Measurements from ENCODE around the gene TENT4A. TPM values are rescaled to one million over a fixed set of nuclear protein-coding genes. Genes with fewer than 3 reads are reported as not detected.

The TENT4A gene
- total RNA-seq, 1 donor from 2014 or later, result 9.5 TPM

GRCh38 chr5:6680922-6681321 is 32.3 kb upstream of the TENT4A start:
- Histone ChIP-seq H3K4me3 (no peak overlapping the region), H3K36me3 (no peaks in the 10 kb centered on the region), H3K9me3 (replicated peaks) (no peaks in the 10 kb centered on the region), H3K27me3 (ENCODE audit: low read depth) (peaks cover 25% of the 10 kb centered on the region), H3K4me1 (no peaks in the 10 kb centered on the region), H3K27ac (replicated peaks) (no peak overlapping the region)
- intact Hi-C loops (cut with micrococcal nuclease), result no loop called here
- no peak for TF ChIP-seq CTCF (IDR thresholded peaks at IDR 0.05; ENCODE audit: borderline replicate concordance)
- no peak for DNase-seq

DNA sequence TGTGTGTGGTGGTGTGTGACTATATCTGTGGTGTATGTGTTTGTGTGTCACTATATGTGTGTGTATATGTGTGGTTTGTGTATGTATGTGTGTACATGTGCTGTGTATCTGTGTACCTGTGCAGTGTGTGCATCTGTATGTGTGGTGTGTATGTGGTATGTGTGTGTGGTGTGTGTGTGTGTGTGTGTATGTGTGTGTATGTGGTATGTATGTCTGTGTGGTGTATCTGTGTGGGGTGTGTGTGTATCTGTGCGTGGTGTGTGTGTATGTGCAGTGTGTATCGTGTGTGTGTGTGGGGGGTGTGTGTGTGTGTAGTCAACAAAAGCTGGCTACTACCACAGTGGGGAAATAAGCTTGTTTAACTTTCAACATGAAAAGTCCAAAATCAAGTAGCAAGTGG is 31.6 kb upstream of the TENT4A start:
- intact Hi-C loops (cut with micrococcal nuclease), result no loop called here
- no peak for TF ChIP-seq CTCF (IDR thresholded peaks at IDR 0.05; ENCODE audit: borderline replicate concordance)
- DNase-seq, result no peak
- no peak overlapping the region for H3K27ac ChIP-seq (replicated peaks)
- peaks cover 25% of the 10 kb centered on the region for H3K27me3 ChIP-seq (ENCODE audit: low read depth)
- H3K4me3 ChIP-seq, result no peak overlapping the region
- no peaks in the 10 kb centered on the region for H3K36me3 ChIP-seq
- H3K9me3 ChIP-seq (replicated peaks), result no peaks in the 10 kb centered on the region
- H3K4me1 ChIP-seq, result no peaks in the 10 kb centered on the region

DNA sequence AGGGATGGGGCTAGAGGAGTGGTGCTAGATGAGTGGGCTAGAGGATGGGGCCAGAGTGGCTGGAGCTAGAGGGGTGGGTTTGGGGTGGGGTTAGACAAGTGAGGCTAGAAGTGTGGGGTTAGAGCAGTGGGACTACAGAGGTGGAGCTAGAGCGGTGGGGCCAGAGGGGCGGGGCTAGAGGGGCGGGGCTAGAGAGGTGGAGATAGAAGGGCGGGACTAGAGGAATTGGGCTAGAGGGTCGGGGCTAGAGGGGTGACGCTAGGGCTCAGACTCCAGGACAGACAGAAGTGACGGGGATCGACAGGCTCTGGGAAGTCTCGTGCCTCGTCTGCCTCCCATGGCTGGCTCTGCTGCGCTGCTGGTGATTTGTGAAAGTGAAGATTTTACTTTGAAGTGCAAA is 31.0 kb upstream of the TENT4A start:
- no peak for DNase-seq
- no peak for TF ChIP-seq CTCF (IDR thresholded peaks at IDR 0.05; ENCODE audit: borderline replicate concordance)
- Histone ChIP-seq H3K9me3 (replicated peaks) (no peaks in the 10 kb centered on the region), H3K27ac (replicated peaks) (no peak overlapping the region), H3K4me3 (no peak overlapping the region), H3K4me1 (peaks cover 3% of the 10 kb centered on the region), H3K27me3 (ENCODE audit: low read depth) (peaks cover 25% of the 10 kb centered on the region), H3K36me3 (no peaks in the 10 kb centered on the region)
- intact Hi-C loops (cut with micrococcal nuclease), result no loop called here

DNA sequence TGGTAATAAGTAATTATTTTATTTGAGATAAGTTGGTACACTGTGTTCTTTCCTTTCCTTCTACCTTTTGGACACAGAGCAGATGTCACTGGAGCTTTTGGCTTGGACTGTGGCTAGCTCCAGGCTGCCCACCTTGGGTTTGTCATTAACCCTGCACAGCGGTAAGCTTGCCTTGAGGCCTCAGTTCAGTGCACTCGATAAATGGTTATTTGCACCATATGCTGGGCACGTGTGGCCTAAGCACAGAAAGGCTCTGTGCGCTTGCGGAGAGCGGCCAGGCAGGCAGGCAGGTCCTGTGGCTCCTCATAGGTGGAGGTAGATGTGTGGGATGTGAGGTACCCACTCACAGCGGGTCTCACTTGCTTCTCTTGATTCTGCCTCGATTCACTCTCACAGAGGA is 30.0 kb upstream of the TENT4A start:
- no peak for DNase-seq
- H3K27me3 ChIP-seq (ENCODE audit: low read depth), result peaks cover 25% of the 10 kb centered on the region
- no peaks in the 10 kb centered on the region for H3K9me3 ChIP-seq (replicated peaks)
- peaks cover 7% of the 10 kb centered on the region for H3K4me1 ChIP-seq
- H3K4me3 ChIP-seq, result no peak overlapping the region
- no peaks in the 10 kb centered on the region for H3K36me3 ChIP-seq
- no peak for TF ChIP-seq CTCF (IDR thresholded peaks at IDR 0.05; ENCODE audit: borderline replicate concordance)
- intact Hi-C loops (cut with micrococcal nuclease), result no loop called here
- no peak overlapping the region for H3K27ac ChIP-seq (replicated peaks)

DNA sequence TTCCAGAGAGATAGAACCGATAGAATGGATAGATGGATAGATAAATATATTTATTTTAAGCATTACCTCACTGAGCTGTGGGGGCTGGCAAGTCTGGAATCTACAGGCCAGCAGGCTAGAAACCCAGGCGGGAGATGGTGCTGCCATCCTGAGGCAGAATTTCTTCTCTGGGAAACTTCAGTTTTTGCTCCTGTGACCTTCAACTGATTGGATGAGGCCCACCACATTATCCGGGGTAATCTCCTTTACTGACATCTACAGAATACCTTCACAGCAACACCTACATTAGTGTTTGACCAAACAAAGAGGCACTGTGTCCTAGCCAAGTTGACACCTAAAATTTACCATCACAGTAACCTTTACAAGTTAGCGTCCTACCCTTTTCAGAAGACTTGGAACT is 29.2 kb upstream of the TENT4A start:
- H3K36me3 ChIP-seq, result no peaks in the 10 kb centered on the region
- H3K4me1 ChIP-seq, result peaks cover 7% of the 10 kb centered on the region
- no peak overlapping the region for H3K27ac ChIP-seq (replicated peaks)
- peaks cover 25% of the 10 kb centered on the region for H3K27me3 ChIP-seq (ENCODE audit: low read depth)
- intact Hi-C loops (cut with micrococcal nuclease), result no loop called here
- DNase-seq, result no peak
- TF ChIP-seq CTCF (IDR thresholded peaks at IDR 0.05; ENCODE audit: borderline replicate concordance), result no peak
- H3K9me3 ChIP-seq (replicated peaks), result no peaks in the 10 kb centered on the region
- H3K4me3 ChIP-seq, result no peak overlapping the region

- DNase-seq, result no peak
- no peak for TF ChIP-seq CTCF (IDR thresholded peaks at IDR 0.05; ENCODE audit: borderline replicate concordance)
- no peak overlapping the region for H3K27ac ChIP-seq (replicated peaks)
- intact Hi-C loops (cut with micrococcal nuclease), result no loop called here
- H3K27me3 ChIP-seq (ENCODE audit: low read depth), result peaks cover 25% of the 10 kb centered on the region
- H3K4me1 ChIP-seq, result peaks cover 7% of the 10 kb centered on the region
- peak overlapping the region; percentile 60 for H3K4me3 ChIP-seq
- no peaks in the 10 kb centered on the region for H3K9me3 ChIP-seq (replicated peaks)
- H3K36me3 ChIP-seq, result no peaks in the 10 kb centered on the region
Measured at GRCh38 chr5:6686501-6686900, 26.7 kb upstream of the TENT4A start.

Measured in left ventricle myocardium inferior (tissue), 1 donor.